Lower leg skin (tissue), 4 donors: ENCODE results near the gene OPRM1. TPM values are rescaled to one million over a fixed set of nuclear protein-coding genes. Genes with fewer than 3 reads are reported as not detected.
"Not testable (repeated sequence)": the region's sequence is repeated elsewhere in the genome, so short reads cannot be mapped to it uniquely, and the experiment has no call there.

Source experiments
- DNase-seq, 2 donors: peaks; one replicate each; pipeline ENCODE4 v3.0.0-alpha.2; 2019; ENCODE audit warnings: low spot score in 2 of 2
- H3K4me3 ChIP-seq: fragments of 200-600 bp; sonication (generic); 2 replicates; pipeline ENCODE4 v1.5.1; 2017; ENCODE audit warnings: mild to moderate bottlenecking, low read depth; ENCODE audit not compliant: poor library complexity, severe bottlenecking
- POLR2A ChIP-seq, 2 donors: fragments of 450-650 bp; IDR thresholded peaks; one replicate each; pipeline ENCODE4 v1.6.1; 2016 to 2017; ENCODE audit warnings: antibody characterized with exemption in 2 of 2, mild to moderate bottlenecking in 1 of 2, moderate library complexity in 1 of 2
- WGBS, 2 donors: methylation state at CpG; one replicate each; pipeline ENCODE4 v1.1.5; 2018; 5-methylcytosine and 5-hydroxymethylcytosine counted together
- intact Hi-C: fragments of 100-400 bp; cut with DNase I; formaldehyde crosslinking; loops from one replicate; pipeline ENCODE4 v1.15.0; 2023; ENCODE audit warnings: low total_unique reads
- total RNA-seq, 4 donors: library from RNA; depleted of rRNA; stranded (reverse); fragments of >200 nt; gene quantifications; one replicate each; pipeline ENCODE4 v1.1.0, GENCODE V29; 2016
- TF ChIP-seq, protein P1 (sequence below), 3 donors: fragments of 450-650 bp; IDR thresholded peaks; one replicate each; pipeline ENCODE4 v1.5.1; 2016; ENCODE audit warnings: antibody characterized with exemption in 3 of 3, mild to moderate bottlenecking in 3 of 3, moderate library complexity in 2 of 3

The OPRM1 gene
- total RNA-seq, 4 donors from 2014 or later = not detected

DNA sequence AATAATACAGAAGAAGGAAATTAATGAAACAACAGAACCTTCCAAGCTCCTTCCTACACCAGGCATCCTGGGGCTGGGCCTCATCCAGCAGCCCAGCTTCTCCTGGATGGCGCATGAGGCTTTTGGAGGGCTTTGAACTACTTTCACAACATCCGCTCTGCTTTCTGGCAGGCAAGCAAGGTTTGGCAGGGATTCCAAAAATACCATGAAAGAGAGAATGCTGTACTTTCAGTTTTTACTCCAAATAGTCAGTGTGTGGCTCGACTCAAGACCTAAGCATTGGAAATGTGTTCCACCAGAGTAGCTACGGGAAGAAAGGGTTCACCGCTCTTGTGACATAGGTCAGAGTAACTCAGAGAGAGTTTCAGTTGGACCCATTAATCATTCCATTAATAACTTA, 125.4 kb downstream of the OPRM1 start:
- intact Hi-C loops = no loop called here
- no peak for TF ChIP-seq POLR2A (IDR thresholded peaks at IDR 0.05)
- TF ChIP-seq, protein P1, sequence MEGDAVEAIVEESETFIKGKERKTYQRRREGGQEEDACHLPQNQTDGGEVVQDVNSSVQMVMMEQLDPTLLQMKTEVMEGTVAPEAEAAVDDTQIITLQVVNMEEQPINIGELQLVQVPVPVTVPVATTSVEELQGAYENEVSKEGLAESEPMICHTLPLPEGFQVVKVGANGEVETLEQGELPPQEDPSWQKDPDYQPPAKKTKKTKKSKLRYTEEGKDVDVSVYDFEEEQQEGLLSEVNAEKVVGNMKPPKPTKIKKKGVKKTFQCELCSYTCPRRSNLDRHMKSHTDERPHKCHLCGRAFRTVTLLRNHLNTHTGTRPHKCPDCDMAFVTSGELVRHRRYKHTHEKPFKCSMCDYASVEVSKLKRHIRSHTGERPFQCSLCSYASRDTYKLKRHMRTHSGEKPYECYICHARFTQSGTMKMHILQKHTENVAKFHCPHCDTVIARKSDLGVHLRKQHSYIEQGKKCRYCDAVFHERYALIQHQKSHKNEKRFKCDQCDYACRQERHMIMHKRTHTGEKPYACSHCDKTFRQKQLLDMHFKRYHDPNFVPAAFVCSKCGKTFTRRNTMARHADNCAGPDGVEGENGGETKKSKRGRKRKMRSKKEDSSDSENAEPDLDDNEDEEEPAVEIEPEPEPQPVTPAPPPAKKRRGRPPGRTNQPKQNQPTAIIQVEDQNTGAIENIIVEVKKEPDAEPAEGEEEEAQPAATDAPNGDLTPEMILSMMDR (IDR thresholded peaks at IDR 0.05) = no peak
- 27 to 38% methylated on average over 5 of the region's 5 CpGs for WGBS, 2 donors
- DNase-seq = no peak
- no peak overlapping the region for H3K4me3 ChIP-seq

DNA sequence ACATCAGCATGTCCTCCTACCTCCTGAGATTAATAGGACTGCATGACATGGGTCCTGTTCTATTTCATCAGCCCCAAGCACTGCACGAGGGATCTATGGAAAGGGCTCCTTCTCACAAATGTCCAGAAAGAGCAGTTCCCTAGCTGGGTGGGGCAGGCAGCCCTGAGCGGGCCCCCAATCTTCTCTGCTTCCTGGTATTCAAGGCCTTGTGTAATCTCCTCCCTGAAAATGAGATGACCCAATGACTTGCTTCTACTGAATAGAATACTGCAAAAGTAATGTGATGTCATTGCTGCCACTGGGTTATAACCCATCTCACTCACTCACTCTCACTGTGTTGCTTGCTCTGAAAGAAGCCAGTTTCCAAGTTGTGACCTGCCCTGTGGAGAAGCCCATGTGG, 126.4 kb downstream of the OPRM1 start:
- WGBS, 2 donors = 81 to 87% methylated on average over 2 of the region's 2 CpGs
- DNase-seq = no peak
- TF ChIP-seq POLR2A (IDR thresholded peaks at IDR 0.05) = no peak
- TF ChIP-seq, protein P1 (IDR thresholded peaks at IDR 0.05) = no peak
- H3K4me3 ChIP-seq = no peak overlapping the region
- intact Hi-C loops = no loop called here

DNA sequence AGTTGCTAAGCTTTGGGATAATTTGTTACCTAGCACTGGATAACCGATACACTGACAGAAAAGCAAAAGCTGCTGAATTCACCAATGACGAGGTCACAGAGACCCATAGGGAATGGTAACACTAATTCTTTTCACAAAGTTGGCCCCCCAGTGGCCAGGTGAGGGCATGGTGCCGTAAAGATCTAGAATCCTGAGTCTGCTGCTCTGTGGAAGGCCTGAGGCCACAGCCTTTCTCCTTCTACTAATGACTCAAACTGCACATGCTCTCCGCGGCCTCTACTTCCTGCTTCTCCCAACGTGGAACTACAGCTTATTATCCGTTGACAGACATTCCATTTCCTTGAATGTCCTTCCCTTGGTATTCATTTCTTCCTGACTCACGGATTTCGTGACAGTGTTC, 127.1 kb downstream of the OPRM1 start:
- TF ChIP-seq, protein P1 (IDR thresholded peaks at IDR 0.05) = no peak
- TF ChIP-seq POLR2A (IDR thresholded peaks at IDR 0.05) = no peak
- DNase-seq = no peak
- H3K4me3 ChIP-seq = no peak overlapping the region
- WGBS, 2 donors = 85 to 89% methylated on average over 9 of the region's 9 CpGs
- intact Hi-C loops = no loop called here

DNA sequence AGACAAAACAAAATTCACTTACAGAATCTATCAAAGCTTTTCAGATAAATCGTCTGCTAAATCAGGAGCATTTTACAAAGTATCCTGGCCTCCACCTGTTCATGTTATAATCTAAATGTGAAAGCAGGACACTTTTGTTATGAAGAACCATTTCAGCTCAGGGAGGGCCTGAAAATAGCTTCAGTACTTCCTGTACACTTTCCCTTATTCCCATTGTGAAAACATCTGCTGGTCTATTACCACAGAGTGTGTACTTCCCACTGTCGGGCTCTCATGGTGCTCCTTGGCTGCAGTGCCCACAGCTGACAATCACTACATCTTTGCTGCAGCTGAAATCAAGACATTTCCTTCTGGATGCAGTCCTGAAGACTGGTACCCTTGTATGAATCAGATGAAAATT, 128.1 kb downstream of the OPRM1 start:
- no peak overlapping the region for H3K4me3 ChIP-seq
- no peak for DNase-seq
- TF ChIP-seq, protein P1 (IDR thresholded peaks at IDR 0.05) = no peak
- no peak for TF ChIP-seq POLR2A (IDR thresholded peaks at IDR 0.05)
- 71 to 80% methylated on average over 2 of the region's 2 CpGs for WGBS, 2 donors
- intact Hi-C loops = no loop called here

DNA sequence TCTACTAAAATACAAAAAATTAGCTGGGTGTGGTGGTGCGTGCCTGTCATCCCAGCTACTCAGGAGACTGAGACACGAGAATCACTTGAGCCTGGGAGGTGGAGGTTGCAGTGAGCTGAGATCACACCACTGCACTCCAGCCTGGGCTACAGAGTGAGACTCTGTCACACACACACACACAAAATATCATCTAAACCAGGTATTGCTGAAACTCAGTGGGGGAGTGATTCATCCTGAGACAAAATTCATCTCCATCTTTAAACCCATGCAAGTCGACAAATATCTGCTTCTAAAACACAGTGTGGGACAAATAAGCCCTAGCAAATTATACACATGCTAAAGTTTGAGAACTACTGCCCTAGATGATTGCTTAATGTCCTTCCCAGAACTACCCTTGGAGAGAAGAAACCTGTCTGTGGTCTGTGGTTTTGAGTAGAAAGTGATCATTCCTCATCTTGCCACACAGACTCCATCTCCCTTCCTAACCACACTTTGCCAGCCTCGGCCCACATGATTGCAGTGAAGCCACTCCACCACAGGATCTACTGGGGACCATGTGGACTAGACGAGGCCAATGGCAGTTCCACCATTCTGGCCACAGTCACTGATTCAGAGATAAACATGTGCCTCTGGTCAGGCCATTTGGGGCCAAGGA, 130.3 kb downstream of the OPRM1 start:
- 82 to 86% methylated on average over 5 of the region's 5 CpGs for WGBS, 2 donors
- no peak overlapping the region for H3K4me3 ChIP-seq
- no peak for TF ChIP-seq POLR2A (IDR thresholded peaks at IDR 0.05)
- TF ChIP-seq, protein P1 (IDR thresholded peaks at IDR 0.05) = no peak
- intact Hi-C loops = no loop called here
- no peak for DNase-seq

DNA sequence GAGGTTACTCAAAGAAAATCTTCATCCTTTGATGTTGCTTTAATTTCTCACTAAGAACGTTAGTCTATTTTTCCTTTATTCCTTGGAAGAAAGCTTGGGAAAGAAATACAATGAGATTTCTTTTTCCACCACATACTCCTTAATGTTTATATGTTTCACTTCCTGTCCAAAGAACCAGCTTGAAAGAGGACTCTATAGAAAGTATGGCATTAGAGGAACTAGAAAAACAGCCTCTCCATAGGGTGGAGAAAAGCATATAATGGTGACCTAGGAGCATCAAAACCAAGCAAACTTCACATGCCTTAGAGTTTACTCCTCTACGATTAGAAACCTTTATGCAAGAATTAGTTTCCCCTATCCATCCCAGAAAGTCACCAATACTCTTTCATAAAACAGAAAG, 131.1 kb downstream of the OPRM1 start:
- 67 to 72% methylated on average over 2 of the region's 2 CpGs for WGBS, 2 donors
- no peak for TF ChIP-seq POLR2A (IDR thresholded peaks at IDR 0.05)
- TF ChIP-seq, protein P1 (IDR thresholded peaks at IDR 0.05) = no peak
- DNase-seq = no peak
- H3K4me3 ChIP-seq = no peak overlapping the region
- intact Hi-C loops = no loop called here

DNA sequence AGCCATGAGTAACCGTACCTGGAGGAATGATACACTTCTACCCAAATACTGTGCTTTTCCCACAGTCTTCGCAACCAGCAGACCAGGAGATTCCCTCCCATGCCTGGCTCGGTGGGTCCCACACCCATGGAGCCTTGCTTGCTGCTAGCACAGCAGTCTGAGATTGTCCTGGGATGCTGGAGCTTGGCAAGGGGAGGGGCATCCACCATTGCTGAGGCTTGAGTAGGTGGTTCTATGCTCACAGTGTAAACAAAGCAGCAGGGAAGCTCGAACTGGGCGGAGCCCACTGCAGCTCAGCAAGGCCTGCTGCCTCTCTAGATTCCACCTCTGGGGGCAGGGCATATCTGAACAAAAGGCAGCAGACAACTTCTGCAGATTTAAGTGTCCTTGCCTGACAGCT, 133.4 kb downstream of the OPRM1 start:
- 82 to 90% methylated on average over 5 of the region's 5 CpGs for whole genome bisulfite sequencing, 2 donors
- DNase-seq, intact Hi-C loops, H3K4me3 ChIP-seq: not testable (repeated sequence)
